NT2/D1 (cell line): ENCODE measurements around the gene ANKAR.
"Not testable (repeated sequence)": the region's sequence is repeated elsewhere in the genome, so short reads cannot be mapped to it uniquely, and the experiment has no call there.

ENCODE experiments used
- DNase-seq: peaks from one replicate; pipeline ENCODE4 v3.0.0-alpha.2; 2011; ENCODE audit warnings: low read depth, low spot score
- H3K27me3 ChIP-seq: 2 replicates; pipeline ENCODE4 v1.6.0; 2011; ENCODE audit warnings: mild to moderate bottlenecking; ENCODE audit not compliant: insufficient read length, insufficient read depth
- H3K36me3 ChIP-seq: 2 replicates; pipeline ENCODE4 v1.6.1; 2011; ENCODE audit warnings: mild to moderate bottlenecking, low read length, mixed read lengths; ENCODE audit not compliant: insufficient read depth, insufficient read length
- H3K4me1 ChIP-seq: 2 replicates; pipeline ENCODE4 v1.5.1; 2011; ENCODE audit not compliant: insufficient read depth, insufficient read length
- H3K4me3 ChIP-seq: 2 replicates; pipeline ENCODE4 v1.5.1; 2011; ENCODE audit warnings: low read depth; ENCODE audit not compliant: insufficient read length
- H3K9ac ChIP-seq: 2 replicates; pipeline ENCODE4 v1.6.0; 2011; ENCODE audit warnings: low read depth; ENCODE audit not compliant: insufficient read length
- H3K9me3 ChIP-seq: 2 replicates; pipeline ENCODE4 v1.5.1; 2011; ENCODE audit warnings: mild to moderate bottlenecking, low read length; ENCODE audit not compliant: insufficient read depth
- SUZ12 ChIP-seq: IDR thresholded peaks from 2 replicates; pipeline ENCODE4 v1.6.1; 2011; ENCODE audit not compliant: insufficient read length, insufficient read depth; ENCODE audit errors: extremely low read depth
- YY1 ChIP-seq: IDR thresholded peaks from 2 replicates; pipeline ENCODE4 v1.6.1; 2011; ENCODE audit not compliant: insufficient read length, insufficient read depth
- ZNF274 ChIP-seq: IDR thresholded peaks from 2 replicates; pipeline ENCODE4 v1.6.1; 2011; ENCODE audit warnings: mild to moderate bottlenecking, low read depth, low read length

The ANKAR gene

GRCh38 chr2:189696223-189696622, 21.8 kb downstream of the ANKAR start:
- H3K27me3 ChIP-seq = no peaks in the 10 kb centered on the region
- DNase-seq = no peak
- no peaks in the 10 kb centered on the region for H3K36me3 ChIP-seq
- no peak overlapping the region for H3K9ac ChIP-seq
- TF ChIP-seq SUZ12 (no peak), ZNF274 (no peak), YY1 (no peak)
- H3K4me3 ChIP-seq = no peak overlapping the region
- H3K4me1 ChIP-seq = no peaks in the 10 kb centered on the region
- no peaks in the 10 kb centered on the region for H3K9me3 ChIP-seq

DNA sequence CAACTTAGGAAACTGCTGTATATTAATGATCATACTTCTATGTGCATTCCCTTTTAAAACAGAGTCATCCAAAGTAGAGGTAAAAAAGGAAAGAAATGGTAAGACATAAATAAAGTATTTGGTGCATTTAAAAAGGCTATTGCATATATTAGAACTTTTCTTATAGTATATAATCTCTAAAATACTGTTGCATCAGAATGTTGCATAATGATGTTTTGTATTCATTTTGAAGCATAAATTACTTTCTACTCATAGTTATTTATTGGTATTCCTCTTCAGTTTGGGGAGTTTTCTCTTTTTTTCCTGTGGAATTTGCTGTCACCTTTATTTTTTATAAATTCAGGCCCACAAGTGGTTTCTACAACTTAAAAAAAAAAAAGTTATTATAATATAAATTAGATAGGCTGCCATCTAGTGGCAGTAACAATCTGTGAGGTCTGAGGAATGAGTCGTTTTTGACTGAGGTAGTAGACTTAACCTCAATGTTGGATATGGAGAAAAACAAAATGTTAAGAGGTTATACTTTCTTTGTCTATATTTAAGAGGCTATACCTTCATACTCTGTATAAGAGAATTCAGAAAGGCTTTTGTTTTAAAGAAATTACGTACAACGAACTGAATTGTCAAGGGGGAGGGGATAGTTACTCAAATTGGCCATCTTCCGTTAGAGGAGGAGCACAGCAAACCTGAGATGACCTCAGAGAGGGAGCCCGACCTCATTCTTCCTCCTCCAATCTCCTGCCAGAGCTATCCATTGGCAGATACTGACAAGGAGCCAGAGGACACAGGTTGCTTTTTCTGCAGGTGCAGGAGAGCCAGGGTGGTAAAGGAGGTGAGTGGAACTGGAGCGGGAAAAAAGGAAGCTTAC, 23.8 kb downstream of the ANKAR start:
- no peak for DNase-seq
- Histone ChIP-seq H3K4me1 (no peaks in the 10 kb centered on the region), H3K36me3 (no peaks in the 10 kb centered on the region), H3K4me3 (no peak overlapping the region), H3K27me3 (no peaks in the 10 kb centered on the region), H3K9ac (no peak overlapping the region), H3K9me3 (no peaks in the 10 kb centered on the region)
- TF ChIP-seq SUZ12 (no peak), ZNF274 (no peak), YY1 (no peak)

- Histone ChIP-seq H3K4me1 (no peaks in the 10 kb centered on the region), H3K4me3 (no peak overlapping the region), H3K27me3 (no peaks in the 10 kb centered on the region), H3K9ac (no peak overlapping the region), H3K9me3 (no peaks in the 10 kb centered on the region), H3K36me3 (no peaks in the 10 kb centered on the region)
- TF ChIP-seq SUZ12 = no peak
- TF ChIP-seq YY1 = no peak
- no peak for TF ChIP-seq ZNF274
- no peak for DNase-seq
Observed at GRCh38 chr2:189700681-189701080, 26.2 kb downstream of the ANKAR start.

DNA sequence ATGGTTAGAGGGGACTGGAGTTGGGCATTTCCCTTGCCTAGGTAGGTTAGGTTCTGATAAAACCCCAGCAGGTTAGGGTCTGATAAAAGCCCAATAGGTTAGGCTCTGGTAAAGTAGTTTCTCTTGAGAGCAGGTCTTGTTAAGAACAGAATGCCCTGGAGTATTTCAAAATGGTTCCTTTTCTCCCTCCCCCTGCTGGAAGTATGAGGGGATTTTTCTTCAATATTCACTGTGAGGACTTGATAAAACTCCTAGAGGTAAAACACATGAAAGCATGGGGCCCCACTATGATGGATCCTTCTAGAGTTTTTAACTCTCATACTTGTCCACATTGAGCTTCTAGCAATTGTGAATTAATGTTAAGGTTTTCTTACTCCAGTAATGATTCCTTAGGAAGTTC, 27.6 kb downstream of the ANKAR start:
- Histone ChIP-seq H3K27me3 (no peaks in the 10 kb centered on the region), H3K4me3 (no peak overlapping the region), H3K9ac (no peak overlapping the region), H3K36me3 (no peaks in the 10 kb centered on the region), H3K9me3 (no peaks in the 10 kb centered on the region), H3K4me1 (no peaks in the 10 kb centered on the region)
- DNase-seq = no peak
- TF ChIP-seq ZNF274 = no peak
- TF ChIP-seq YY1 = no peak
- no peak for TF ChIP-seq SUZ12

GRCh38 chr2:189709501-189710221, 35.2 kb downstream of the ANKAR start:
- no peak for DNase-seq
- TF ChIP-seq SUZ12 (no peak), YY1 (no peak), ZNF274 (no peak)
- no peaks in the 10 kb centered on the region for H3K27me3 ChIP-seq

DNA sequence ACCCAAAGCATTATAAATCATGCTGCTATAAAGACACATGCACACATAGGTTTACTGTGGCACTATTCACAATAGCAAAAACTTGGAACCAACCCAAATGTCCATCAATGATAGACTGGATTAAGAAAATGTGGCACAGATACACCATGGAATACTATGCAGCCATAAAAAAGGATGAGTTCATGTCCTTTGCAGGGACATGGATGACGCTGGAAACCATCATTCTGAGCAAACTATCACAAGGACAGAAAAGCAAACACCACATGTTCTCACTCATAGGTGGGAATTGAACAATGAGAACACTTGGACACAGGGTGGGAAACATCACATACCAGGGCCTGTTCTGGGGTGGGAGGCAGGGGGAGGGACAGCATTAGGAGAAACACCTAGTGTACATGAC, 43.1 kb downstream of the ANKAR start:
- H3K9me3 ChIP-seq, H3K4me3 ChIP-seq, H3K4me1 ChIP-seq, H3K9ac ChIP-seq, H3K27me3 ChIP-seq, DNase-seq, H3K36me3 ChIP-seq: not testable (repeated sequence)

More at GRCh38 chr2:189709501-189710221, 35.2 kb downstream of the ANKAR start:
- peaks cover 8% of the 10 kb centered on the region; the same call in 1 of the 2 replicates for H3K9me3 ChIP-seq
- no peak overlapping the region for H3K9ac ChIP-seq
- H3K36me3 ChIP-seq = peaks cover 2% of the 10 kb centered on the region
- H3K4me3 ChIP-seq = no peak overlapping the region
- no peaks in the 10 kb centered on the region for H3K4me1 ChIP-seq

GRCh38 chr2:189719571-189719970, 45.1 kb downstream of the ANKAR start:
- Histone ChIP-seq H3K4me3 (no peak overlapping the region), H3K4me1 (no peaks in the 10 kb centered on the region), H3K36me3 (no peaks in the 10 kb centered on the region), H3K9me3 (no peaks in the 10 kb centered on the region), H3K9ac (no peak overlapping the region), H3K27me3 (no peaks in the 10 kb centered on the region)
- TF ChIP-seq YY1 = no peak
- no peak for TF ChIP-seq SUZ12
- no peak for TF ChIP-seq ZNF274
- DNase-seq = no peak
